GM18951 (cell line): ENCODE data around the gene MBP.
A peak's percentile ranks its signal among the peaks of the same experiment; 100 is the strongest.

Source experiments
- POLR2A ChIP-seq: IDR thresholded peaks from 4 replicates; pipeline ENCODE4 v1.6.1; 2011; ENCODE audit warnings: mild to moderate bottlenecking; ENCODE audit not compliant: insufficient read length, insufficient read depth; ENCODE audit errors: extremely low read depth
- in situ Hi-C: fragments of 300-500 bp; cut with MboI; formaldehyde crosslinking; loops from one replicate; pipeline ENCODE4 v1.12.0; 2022; ENCODE audit warnings: low sequenced_read_pairs, mixed read lengths, inconsistent platforms; ENCODE audit not compliant: unreplicated experiment

Gene MBP

DNA sequence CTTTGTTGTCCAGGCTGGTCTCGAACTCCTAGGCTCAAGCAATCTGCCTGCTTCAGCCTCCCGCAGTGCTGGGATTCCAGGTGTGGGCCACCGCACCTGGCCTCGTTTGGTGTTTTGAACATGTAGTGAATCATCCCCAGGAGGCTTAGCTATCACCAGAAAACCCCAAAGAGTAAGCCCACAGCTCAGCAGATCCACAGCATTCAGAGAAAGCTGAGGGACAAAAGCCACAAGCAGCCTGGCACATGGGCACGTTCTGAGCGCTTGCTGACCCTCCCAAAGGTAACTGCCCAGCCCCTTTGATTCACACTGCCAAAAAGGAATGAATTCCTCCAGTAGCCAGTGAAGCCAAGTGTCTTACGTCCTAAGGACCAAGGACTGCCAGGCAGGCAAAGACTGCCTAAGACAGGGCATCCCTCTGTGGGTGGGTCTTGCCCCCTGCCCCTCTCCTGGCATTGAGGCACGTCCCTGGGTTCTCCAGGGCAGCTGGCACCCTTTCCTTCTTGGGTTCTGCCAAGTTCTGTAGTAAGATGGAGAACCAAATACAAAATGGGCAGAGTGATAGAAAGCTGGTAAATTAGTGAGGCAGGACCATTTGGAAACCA lies 31.7 kb downstream of the MBP start:
- in situ Hi-C loops, result no loop called here
- TF ChIP-seq POLR2A, result no peak

DNA sequence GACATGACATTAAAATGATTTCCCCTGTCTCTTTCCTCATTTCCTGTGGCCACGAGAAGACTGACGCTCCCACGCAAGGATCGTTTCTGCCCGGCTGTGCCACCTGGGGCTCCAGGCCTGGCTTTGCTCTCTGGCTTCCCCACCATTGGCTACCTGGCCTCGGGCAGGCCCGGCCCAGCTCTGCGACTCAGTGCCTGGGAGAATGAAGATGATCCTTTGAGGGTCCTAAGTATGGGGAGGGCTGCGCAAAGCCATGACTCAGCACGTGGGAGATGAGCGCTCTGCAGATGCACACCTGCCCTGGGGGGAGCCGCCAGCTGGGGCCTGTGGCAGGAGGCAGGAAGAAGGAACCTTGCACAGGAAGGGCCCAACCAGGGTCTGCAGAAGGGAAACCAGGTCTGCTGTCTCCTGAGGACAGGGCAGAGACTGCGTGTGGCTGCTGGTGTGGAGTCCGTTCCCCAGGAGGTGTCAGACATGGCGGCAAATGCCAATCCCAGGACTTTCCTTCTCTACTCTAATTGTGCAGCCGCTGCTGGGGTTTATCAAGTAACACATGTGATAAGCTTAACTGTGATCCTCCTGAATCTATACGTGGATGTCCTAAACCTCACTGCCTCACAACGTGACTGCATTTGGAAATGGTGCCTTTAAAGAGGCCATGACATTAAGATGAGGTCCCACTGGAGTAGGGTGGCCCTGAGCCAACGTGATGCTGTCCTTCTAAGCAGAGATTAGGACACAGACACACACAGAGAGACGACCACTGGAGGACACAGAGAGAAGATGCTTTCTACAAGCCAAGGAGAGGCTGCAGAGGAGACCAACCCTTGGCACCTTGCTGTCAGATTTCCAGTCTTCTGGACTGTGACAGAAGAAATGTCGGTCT lies 32.9 kb downstream of the MBP start:
- in situ Hi-C loops, result no loop called here
- TF ChIP-seq POLR2A, result peak; percentile 25

DNA sequence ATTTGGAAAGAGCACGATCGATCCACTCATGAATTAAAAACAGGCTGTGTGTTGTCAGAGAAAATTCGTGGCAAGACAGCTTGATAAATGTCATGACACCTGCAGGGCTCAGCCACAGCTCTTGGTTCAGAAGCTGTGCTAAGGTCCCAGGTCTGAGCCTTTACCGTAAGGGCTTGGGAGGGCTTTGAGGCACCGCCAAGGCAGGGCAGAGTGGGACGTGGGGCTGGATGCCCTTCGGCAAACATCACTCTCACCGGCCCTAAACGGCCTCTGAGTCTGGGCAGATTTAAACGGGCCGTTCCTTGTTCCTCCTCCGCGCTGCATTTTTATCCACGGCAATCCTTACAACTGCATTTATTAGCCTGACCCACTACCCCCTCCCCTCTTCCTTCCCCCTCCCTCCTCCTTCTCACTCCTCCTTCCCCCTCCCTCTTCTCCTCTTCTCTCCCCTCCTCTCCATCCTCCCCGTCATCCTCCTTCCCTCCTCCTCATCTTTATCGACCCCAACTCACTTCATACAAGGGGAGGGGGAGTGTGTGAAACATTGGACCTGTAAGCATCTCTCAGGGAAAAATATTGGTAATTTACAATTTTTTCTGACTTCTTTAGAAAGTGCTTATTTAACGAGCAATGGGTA lies 33.9 kb downstream of the MBP start:
- TF ChIP-seq POLR2A, result no peak
- in situ Hi-C loops, result no loop called here

DNA sequence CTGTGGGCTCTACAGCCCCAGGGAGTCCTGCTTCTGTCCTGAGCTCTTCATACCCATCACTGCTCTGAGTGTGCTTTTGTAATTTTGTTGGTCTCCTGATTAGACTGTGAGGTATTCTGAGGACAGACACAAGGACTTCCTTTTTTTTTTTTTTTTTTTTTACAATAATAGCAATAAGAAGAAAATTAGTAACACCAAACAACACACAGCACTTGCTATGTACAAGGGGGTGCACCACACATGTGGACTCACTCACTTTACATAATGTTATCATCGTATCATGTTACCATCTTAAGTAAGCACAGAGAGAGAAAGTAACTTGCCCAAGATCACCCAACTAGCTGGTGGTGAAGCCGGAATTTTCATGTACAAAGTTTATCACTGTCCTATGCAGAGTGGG lies 34.6 kb downstream of the MBP start:
- in situ Hi-C loops, result no loop called here

DNA sequence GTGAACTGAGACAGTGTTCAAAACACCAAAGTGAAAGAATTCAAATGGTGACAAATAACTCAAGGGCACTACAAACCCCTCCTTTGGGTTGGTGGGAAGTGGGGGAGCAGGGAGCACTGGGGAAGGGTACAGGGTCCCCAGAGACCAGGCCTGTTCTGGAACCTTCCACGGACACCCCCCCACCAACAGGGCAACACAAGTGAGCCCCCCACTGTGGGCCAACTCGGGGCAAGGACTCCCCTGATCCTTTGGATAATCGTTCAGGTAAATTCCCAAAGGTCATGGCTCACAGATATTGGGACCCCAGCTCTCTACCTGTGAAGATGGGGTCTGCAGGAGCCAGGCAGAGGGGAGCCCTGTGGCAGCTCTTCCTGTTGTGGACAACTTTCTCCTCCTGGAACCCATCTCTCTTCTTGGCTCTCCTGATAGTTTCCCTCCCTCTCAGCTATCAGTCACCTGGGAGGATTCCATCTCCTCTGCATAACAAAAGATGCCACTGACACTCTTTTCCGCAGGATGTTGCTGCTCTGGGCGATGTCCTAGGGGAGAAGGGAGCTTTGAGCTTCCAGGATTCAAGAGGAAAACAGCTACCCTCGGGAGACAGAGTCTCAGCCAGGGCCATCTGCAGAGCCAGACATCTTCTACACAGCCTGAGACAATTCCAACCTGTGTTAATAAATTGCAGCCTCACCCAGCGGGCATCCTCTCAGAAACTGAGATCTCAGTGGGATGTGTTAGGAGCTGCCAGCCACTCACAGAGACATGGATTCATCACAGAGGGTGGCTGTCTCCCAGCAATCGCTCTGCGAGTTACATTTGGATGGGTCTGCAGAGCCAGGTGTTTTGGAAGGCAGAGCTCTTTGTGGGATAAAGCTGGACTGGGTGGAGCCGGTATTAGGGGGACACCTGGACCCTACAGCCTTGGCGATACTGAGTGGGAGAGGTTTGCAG lies 35.4 kb downstream of the MBP start:
- TF ChIP-seq POLR2A, result no peak
- in situ Hi-C loops, result no loop called here

More for the DNA sequence above, 34.6 kb downstream of the MBP start:
- no peak for TF ChIP-seq POLR2A

DNA sequence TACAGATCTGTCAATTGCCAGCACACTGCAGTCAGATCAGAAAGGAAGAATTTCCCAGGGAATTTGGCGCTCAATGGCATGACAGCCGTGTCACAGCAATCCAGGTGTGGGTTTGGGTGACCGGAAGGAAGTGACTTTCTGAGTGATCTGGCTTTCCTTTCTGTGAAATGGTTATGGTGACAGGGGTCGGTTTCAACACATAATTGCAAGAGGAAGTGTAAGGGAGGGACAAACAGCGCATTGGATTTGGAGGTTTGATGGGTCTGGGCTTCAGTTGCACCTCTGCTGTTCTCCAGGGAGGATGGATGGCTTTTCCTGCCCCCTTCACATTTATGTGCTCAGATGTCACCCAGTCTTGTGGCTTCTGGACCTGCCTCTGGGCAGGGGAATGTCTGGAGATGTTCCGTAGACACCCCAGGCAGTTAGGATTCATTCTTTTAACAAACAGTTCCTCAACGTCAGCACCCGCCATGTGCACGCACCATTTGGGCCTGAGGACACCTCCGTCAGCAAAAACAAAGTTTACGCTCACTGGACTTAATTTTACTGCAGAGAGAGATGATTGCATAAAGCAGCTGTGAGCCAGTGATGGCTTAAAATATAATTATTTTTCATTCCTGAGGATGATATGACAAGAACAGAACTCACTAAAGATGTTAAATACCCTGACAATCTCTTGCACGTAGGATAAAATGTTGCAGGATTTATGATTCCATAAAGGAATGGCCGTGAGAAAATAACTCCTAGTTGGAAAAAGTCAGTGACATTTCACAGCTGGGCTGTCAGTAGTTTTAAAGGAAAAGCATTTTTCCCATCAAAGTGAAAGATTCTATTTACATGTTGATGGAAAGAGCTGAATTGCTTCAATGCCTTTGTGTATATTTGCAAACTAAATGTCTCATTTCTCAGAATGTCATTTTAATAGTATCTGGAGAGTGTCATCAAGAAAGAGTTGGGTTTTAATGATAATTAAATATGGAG lies 36.9 kb downstream of the MBP start:
- no peak for TF ChIP-seq POLR2A
- in situ Hi-C loops, result no loop called here

DNA sequence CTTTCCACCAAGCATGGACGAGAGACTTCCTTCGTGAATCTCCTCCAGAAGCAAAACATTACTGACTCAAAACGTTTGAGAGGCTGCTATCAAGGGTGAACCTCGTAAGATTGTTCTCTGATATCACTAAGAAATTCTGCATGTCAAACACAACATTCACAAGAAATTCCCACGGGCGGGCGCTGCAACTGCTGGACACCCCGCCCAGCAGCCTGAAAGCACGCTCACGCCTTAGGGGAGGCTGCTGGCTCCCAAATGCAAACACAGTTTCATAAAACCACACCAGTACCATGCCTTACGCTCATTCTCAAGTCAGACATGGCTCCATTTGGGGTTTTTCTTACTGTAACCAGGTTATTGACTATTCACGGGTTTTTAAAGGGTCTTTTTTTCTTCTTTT lies 39.0 kb downstream of the MBP start:
- TF ChIP-seq POLR2A, result no peak
- in situ Hi-C loops, result no loop called here

DNA sequence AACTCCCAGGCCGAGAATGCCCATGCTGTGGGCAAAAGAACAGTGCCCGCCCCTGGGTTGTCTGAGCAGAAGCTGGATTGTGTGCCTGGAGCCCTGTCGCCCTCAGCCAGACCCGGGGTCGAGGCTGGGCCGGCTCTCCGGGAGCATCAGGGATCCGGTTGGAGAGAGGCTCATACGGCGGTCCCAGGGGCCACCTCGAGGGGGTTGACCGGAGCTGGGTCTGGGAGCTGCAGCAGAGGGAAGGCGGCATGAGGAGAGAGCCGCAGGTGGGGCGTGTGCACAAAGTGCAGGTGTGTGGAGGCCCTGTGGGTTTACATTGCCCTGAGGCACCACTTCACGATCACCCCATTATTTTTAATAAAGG lies 39.5 kb downstream of the MBP start:
- in situ Hi-C loops, result no loop called here
- TF ChIP-seq POLR2A, result no peak

DNA sequence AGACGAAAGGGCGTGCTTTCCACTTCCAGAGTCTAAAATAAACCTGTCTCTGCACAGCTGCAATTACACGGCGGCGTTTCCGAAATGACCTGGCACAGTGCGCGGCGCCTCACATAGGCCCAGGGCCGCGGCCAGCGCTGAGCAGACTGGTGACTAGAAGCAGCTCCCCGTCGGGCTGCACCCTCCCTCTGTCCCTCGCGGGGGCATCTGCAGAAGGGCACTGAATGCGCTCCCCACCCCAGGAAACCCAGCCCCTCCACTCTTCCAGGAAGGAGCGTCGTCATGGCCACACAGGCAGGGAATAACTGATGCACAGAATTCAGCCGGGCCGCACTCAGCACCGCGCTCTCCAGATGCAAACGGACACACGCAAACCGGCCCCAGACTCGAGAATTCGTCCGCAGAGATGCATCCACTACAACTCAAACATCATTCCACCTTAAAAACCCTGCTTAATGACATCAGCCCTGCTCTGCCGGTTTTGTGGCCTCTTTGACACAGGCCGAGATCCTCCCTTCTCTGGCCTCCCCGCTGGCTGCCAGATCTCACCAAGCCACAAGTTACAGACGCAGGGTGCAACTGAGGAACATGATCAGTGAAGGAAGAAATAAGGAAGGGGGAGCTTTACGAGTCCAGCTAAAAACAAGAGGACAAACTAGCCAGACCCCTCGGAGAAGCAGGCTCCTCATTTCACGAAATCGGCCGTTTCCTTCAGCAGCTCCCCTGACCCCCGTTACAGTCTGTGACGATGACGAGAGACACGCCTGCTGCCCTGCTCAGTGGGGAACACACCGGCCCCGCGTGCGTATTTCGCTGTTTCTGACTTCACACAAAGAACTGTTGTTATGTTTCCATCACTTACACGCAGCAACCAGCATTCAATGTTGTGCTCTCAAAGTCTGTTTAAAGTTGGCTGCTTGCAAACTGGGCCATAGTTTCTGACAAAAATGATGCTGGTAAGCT lies 40.2 kb downstream of the MBP start:
- in situ Hi-C loops, result no loop called here
- TF ChIP-seq POLR2A, result no peak

DNA sequence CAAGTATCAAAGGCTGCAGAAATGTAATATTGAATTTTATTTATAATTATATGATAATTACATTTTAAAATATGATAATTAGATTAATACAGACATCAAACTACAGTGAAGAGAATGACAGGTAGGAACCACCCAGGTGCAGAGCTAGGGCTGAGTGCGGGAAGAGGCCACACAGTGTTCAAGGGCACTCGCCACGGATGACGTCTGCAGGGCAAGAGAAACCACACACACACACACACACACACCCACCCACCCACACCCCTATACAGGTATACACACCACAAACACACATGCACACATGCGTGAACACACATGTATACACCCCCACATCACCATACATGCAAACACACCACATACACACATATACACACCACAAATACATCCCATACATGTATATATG lies 41.2 kb downstream of the MBP start:
- in situ Hi-C loops, result no loop called here
- no peak for TF ChIP-seq POLR2A

DNA sequence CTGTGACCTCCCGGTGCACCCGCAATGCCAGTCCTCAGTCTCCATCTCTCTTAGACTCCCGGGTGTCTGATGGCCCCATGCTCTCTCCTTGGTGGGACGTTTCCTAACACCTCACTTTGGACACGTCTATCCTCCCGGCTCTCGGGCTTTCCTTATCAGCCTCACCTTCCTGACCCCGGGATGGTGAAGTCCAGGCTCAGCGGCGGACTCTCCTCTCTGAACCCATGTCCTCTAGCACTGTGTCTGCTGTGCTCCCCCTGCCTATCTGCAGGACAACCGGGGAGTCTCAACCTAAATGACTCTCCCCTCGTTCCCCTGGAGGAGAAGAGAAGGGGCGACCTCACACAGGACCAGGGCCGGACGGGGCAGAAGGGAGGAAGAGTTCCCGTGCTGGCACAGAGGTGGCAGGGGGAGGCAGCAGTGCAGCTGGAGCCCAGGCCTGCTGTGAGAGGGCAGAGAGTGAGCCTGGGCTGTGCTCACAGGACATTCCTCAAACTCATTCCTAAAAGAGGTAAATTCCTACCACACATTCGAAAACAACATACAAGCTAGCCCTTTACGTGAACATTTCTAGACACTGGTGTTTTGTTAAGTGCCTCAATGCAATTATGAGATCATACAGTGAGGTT lies 41.9 kb downstream of the MBP start:
- in situ Hi-C loops, result no loop called here
- TF ChIP-seq POLR2A, result no peak
